GM18502 (cell line): ENCODE measurements around the gene TUFM.
A peak's percentile ranks its signal among the peaks of the same experiment; 100 is the strongest.
"Not testable (repeated sequence)": the region's sequence is repeated elsewhere in the genome, so short reads cannot be mapped to it uniquely, and the experiment has no call there.

Experiments used
- ATAC-seq: cut with Tn5 transposase; IDR thresholded peaks from one replicate; pipeline ENCODE4 v1.9.1; 2021; ENCODE audit warnings: mild to moderate bottlenecking; ENCODE audit not compliant: unreplicated experiment, poor library complexity

Gene TUFM

DNA sequence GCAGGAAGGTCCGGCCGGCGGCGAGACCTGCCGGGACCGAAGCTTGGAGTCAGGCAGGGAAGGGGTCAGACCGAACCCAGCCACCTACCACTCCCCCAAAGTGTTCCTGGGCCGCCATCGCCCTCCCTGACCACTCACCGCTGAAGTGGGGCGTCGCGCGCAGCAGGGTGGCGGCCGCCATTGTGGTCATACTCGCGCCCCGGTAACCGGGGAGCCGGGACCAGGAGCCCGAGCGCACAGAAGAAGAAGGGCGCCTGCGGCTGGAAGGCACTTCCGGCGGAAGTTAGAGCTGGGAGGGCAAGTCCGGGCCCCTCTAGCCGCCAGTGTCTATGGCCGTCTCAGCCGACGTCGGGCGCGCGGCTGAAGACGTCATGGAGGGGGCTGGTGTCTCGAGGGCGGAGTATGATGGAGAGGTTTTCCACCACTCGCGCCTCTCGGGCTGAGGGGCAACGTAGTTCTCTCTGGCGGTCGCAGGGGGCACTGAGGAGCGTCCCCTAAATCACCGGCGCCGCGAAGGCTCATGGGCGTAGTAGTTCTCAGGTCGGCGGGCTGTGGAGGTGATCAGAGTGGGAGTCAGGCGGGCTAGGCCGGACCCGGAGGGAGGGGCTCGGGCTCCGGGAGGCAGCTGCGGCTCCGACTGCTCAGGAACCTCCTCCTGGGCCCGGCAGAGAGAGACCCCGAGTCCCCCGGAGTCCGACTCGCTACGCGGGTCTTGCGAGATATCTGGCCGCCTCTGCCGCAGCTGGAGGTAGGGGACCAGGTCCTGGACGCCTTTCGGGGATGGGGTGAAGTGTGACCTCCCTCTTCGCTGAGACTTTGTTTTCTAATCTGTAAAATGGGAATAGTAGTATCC lies at the start of gene TUFM:
Gene TUFM (minus strand): TSS at position 269 of the 853 bp plus-strand sequence. CDS start 79 bp downstream, at position 190.
- ATAC-seq: peak; percentile 88

DNA sequence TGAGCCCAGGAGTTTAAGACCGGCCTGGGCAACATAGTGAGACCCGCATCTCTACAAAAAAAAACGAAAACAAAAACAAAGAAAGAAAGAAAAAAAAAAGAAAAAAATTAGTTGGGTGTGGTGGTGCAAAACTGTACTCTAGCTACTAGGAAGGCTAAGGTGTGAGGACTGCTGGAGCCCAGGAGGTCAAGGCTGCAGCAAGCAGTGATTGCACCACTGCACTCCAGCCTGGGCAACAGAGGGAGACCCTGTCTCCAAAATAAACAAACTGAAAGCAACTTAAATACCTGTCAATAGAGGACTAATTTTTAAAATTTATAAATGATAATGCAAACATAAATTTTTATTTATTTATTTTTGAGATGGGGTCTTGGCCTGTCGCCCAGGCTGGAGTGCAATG lies 49.5 kb upstream of the TUFM start:
- no peak for ATAC-seq

DNA sequence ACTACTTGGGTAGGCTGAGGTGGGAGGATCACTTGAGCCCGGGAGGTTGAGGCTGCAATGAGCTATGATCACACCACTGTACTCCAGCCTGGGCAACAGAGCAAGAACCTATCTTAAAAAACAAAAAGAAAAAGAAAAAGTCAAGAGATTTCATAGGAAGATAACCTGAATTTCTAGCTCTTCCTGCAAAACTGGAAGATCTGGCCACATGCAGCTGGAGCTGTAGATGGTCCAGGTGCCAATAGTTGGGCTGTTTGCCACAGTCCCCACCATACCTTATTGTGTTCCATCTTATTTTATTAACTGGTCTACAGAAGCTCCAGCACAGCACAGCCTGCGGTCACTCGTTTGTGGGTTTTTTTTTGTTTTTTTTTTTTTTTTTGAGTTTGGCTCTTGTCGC lies 47.1 kb upstream of the TUFM start:
- no peak for ATAC-seq

- ATAC-seq: no peak
These were observed 46.1 kb upstream of the TUFM start for GRCh38 chr16:28891964-28892890.

DNA sequence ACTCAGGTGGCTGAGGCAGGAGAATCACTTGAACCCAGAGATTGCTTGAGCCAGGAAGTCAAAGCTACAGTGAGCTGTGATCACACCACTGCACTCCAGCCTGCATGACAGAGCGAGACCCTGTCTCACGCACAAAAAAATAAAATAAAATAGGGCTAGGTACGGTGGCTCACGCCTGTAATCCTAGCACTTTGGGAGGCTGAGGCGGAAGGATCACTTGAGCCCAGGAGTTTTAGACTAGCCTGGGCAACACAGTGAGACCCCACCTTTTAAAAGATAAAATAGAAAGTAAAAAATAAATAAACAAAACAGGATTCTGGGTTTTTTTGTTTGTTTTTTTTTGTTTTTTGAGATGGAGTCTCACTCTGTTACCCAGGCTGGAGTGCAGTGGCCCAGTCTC lies 44.2 kb upstream of the TUFM start:
- not testable (repeated sequence) for ATAC-seq

GRCh38 chr16:28886945-28887344 lies 40.8 kb upstream of the TUFM start:
- ATAC-seq: no peak

DNA sequence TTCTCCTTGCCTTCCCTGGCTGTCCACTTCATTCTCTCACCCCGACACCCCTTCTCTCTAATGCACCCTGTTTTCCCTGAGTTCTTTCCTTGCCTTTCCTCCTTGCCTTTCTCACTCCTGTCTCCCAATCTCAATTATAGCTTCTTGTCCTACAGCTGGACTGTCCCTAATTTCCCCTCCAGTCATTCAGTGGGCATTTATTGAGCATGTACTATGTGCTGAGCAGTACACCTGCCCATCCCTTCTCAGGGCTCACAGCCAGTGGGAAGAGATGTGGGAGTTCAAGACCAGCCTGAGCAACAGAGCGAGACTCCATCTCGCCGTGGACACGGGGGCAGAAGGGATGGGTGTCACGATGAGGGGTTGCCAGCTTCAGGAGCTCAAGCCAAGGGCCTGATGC lies 37.9 kb upstream of the TUFM start:
- ATAC-seq: no peak

GRCh38 chr16:28883221-28883996 lies 37.3 kb upstream of the TUFM start:
- no peak for ATAC-seq

DNA sequence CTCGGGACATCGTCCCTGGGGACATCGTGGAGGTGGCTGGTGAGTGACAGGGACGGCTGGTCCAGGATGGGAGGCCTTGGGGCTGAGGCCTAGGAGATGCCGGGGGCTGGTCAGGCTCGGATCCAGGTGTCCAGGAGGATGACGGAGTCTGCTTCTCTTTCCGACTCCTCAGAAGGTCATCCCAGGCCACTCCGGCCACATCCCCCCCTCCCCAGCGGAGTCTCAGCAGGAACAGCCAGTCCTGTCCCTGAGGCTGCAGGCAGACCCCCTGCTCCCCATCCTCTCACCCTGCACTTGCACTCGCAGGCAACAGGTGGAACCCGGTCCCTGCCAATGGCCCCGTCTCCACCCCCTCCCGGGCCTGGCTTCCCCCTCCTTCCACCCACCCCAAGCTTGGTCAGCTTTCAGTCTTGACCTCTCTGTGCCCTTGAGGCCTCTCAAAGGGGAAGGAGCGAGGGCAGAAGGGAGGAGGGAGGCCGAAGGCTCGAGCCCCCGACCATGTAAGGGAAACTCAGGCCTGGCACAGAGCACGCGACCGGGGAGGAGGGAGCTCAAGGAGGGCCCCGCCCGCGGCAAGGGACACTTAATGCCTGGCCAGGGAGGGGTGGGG lies 36.5 kb upstream of the TUFM start:
- no peak for ATAC-seq

- ATAC-seq: not testable (repeated sequence)
These were observed 35.4 kb upstream of the TUFM start for GRCh38 chr16:28881565-28881964.

- no peak for ATAC-seq
These were observed 34.8 kb upstream of the TUFM start for GRCh38 chr16:28880955-28881354.

DNA sequence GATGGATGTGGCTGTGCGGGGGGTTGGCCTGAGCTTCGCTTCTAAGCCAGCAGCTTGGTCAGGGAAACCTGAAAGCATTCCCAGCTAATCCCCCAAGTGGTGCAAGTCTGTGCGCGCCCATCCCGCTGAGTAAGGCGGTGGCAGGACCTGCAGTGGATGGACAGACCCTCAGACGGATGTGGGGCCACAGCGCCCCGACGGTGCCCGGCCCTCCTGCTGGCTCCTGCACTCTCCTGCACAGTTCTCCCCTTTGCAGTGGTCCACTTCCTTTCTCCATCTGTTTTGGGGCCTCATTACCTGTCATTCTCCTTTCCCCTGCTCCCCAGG lies 34.4 kb upstream of the TUFM start:
- no peak for ATAC-seq

DNA sequence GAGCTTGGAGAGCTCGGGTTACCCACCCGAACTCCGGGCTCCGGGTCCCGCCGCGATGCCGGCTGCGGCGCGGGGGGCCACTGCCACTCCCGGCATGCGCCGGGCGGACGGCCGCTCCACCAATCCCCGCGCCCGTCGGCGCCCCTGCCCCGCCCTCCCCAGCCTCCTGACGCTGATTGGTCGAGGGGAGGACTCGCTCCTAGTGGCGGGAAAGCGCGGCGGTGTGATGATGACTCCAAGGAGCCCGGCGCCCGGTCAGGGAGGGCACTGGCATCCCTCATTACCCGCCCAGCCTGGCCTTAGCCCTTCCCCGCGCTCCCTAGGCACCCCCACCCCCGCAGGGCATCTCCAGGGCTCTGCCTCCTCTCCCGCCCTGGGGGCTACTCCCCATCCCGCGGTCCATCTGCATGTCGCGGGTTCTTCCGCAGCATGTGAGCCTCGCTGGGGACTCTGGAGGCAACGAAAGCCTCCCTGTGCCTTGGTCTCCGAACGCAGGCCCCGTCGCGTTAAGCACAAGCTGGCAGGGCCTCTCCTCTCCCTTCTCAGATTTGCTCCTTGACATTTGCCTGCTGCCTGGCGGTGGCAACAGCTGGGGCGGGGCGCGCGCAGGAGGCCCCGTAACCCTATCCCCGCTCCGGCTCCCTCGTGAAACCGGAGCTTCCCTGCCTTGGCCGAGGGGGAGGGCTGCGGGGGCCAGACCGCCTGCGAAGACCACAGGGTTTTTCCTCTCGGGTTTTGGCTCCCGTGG lies 33.9 kb upstream of the TUFM start:
- peak; percentile 83 for ATAC-seq

GRCh38 chr16:28879261-28879840 lies 33.2 kb upstream of the TUFM start:
- peak; percentile 39 for ATAC-seq

- ATAC-seq: no peak
These were observed 32.2 kb upstream of the TUFM start, which contains the start of gene ATP2A1 for GRCh38 chr16:28878083-28878926. Gene ATP2A1, plus strand, starts transcription at chr16:28878488. Its CDS starts 184 bp downstream, at chr16:28878672.

DNA sequence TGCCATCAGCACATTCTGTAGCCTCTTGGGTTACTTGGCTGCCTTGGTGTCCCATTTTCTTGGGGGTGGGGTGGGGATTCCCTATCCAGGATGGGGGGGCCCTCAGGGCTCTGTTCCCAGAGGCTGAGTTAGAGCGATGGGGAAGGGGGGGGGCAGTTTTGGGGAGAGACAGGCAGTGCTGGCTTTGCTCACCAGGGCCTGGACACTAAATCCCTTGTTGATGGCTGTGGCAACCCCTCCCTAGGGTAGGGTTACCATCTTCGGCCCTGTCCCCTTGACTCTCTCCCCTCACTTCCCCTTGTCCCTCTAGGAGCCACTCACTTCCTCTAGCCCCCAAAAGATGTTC lies 31.5 kb upstream of the TUFM start:
- no peak for ATAC-seq

DNA sequence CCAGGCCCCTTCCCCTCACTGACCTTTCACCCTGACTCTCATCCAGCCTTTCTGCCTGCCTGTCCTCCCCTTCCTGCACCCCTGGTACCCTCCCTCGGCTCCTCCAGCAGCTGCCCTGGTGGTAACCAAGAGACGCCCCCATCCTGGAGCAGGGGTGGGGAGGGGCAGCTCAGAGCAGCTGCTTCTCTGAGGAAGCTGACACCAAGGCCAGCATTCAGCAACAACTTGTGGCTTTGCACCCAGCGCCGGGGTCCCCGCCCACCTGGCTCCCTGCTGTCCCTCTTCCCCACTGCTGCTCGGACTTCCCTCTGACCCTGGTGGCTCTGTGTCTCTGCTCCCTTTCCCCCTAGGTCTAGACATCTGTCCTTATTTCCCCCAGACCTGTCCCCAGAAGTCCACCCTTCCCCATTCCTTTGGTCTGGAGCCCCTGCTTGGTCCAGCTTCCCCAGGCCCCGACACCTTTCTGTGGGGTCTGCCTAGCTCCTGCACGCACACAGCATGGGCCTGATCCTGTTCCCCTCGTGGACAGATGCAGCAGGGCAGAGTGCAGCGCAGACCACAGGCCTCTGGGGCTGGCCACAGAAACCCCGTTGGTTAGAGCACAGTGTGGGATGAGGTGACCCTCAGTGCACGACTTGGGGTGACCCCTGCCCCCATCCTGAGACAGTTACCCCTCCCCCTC lies 31.0 kb upstream of the TUFM start:
- no peak for ATAC-seq
